GM12865 (cell line): ENCODE measurements around the gene EFCAB8.

Experiments
- DNase-seq: peaks from one replicate; pipeline ENCODE4 v3.0.0; 2010; ENCODE audit warnings: low read depth
- H3K4me3 ChIP-seq: 2 replicates; pipeline ENCODE4 v1.5.1; 2011; ENCODE audit warnings: mild to moderate bottlenecking, low read depth, low read length, control low read depth
- CTCF ChIP-seq: IDR thresholded peaks from 2 replicates; pipeline ENCODE4 v1.5.1; 2011; ENCODE audit warnings: low read length, control low read depth, low read depth, inconsistent platforms; ENCODE audit not compliant: insufficient read depth; ENCODE audit errors: missing control alignments

Gene EFCAB8

DNA sequence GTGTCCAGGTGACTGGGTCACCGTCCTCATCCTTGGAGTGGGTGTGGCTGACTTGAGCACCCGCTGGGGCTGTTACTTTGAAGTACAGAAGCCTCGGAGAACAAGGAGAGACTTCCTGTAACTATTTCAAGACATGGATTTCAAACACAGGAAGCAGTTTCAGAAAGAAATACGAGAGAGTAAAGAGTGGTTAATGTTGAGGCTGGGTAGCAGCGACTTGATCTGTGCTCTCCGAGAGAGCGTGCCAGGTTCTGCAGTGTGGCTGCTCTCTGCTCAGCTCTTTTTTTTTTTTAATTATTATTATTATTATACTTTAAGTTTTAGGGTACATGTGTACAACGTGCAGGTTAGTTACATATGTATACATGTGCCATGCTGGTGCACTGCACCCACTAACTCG lies 17.5 kb upstream of the EFCAB8 start:
- no peak overlapping the region for H3K4me3 ChIP-seq
- no peak for TF ChIP-seq CTCF
- no peak for DNase-seq

- no peak overlapping the region for H3K4me3 ChIP-seq
- TF ChIP-seq CTCF, result no peak
- DNase-seq, result no peak
Measured at GRCh38 chr20:32841632-32842031, 17.1 kb upstream of the EFCAB8 start.

- no peak for DNase-seq
- TF ChIP-seq CTCF, result no peak
- no peak overlapping the region for H3K4me3 ChIP-seq
Measured at GRCh38 chr20:32842688-32843524, 15.8 kb upstream of the EFCAB8 start.

GRCh38 chr20:32845786-32846185 lies 12.9 kb upstream of the EFCAB8 start:
- no peak overlapping the region for H3K4me3 ChIP-seq
- TF ChIP-seq CTCF, result no peak
- DNase-seq, result no peak

GRCh38 chr20:32846852-32847251 lies 11.9 kb upstream of the EFCAB8 start:
- DNase-seq, result no peak
- no peak overlapping the region for H3K4me3 ChIP-seq
- no peak for TF ChIP-seq CTCF

GRCh38 chr20:32847964-32848363 lies 10.8 kb upstream of the EFCAB8 start:
- TF ChIP-seq CTCF, result no peak
- DNase-seq, result no peak
- no peak overlapping the region for H3K4me3 ChIP-seq

GRCh38 chr20:32848846-32849245 lies 9.9 kb upstream of the EFCAB8 start:
- no peak for DNase-seq
- H3K4me3 ChIP-seq, result no peak overlapping the region
- no peak for TF ChIP-seq CTCF
